ENCODE results near the gene ZSWIM1. TPM values are rescaled to one million over a fixed set of nuclear protein-coding genes. Genes with fewer than 3 reads are reported as not detected.

ZSWIM1 gene
- total and polyA plus RNA-seq, 2 of the 13 experiments (the other 11 are each of a cell fraction or from before 2014, with no cell fraction given): 9.5 to 11.7 TPM

DNA sequence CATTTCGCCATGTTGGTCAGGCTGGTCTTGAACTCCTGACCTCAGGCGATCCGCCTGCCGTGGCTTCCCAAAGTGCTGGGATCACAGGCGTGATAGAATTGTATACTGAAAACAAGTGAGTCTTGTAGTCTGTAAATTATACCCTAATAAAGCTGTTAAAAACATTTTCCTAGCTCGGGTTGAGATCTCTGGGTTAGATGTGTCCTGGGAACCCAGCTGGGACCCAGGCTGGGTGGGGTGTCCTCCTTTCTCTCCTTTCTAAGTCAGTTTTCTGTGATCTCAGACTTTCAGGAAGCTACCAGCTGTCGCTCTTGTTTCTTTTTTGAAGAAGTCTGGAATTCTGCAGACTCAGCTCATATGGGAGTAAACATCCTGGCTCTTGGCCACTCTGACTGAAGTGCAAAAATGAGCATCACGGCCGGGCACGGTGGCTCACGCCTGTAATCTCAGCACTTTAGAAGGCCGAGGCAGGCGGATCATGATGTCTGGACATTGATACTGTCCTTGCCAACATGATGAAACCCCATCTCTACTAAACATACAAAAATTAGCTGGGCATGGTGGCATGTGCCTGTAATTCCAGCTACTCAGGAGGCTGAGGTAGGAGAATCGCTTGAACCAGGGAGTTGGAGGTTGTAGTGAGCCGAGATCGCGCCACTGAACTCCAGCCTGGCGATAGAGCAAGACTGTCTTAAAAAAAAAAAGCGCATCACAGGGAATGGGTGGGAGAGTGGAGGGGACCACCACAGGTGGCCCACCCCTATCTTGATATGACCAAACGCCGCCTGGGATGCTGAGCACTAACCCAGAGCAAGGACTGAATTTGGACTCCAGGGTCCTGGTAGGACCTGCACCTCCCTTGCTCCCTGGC lies 43.6 kb downstream of the ZSWIM1 start (continued):
- TF ChIP-seq, protein P1, sequence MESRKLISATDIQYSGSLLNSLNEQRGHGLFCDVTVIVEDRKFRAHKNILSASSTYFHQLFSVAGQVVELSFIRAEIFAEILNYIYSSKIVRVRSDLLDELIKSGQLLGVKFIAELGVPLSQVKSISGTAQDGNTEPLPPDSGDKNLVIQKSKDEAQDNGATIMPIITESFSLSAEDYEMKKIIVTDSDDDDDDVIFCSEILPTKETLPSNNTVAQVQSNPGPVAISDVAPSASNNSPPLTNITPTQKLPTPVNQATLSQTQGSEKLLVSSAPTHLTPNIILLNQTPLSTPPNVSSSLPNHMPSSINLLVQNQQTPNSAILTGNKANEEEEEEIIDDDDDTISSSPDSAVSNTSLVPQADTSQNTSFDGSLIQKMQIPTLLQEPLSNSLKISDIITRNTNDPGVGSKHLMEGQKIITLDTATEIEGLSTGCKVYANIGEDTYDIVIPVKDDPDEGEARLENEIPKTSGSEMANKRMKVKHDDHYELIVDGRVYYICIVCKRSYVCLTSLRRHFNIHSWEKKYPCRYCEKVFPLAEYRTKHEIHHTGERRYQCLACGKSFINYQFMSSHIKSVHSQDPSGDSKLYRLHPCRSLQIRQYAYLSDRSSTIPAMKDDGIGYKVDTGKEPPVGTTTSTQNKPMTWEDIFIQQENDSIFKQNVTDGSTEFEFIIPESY (CRISPR knock-in tag; IDR thresholded peaks at IDR 0.05): 0 out of 2 replicates have a peak, but pooled peaks have one; percentile 23
- TF ChIP-seq NFKB2 (CRISPR knock-in tag; IDR thresholded peaks at IDR 0.05; ENCODE audit: borderline replicate concordance) (no peak), FOXP4 (CRISPR knock-in tag; IDR thresholded peaks at IDR 0.05) (peak; percentile 27; the same call in 1 of the 2 replicates), ARID2 (CRISPR knock-in tag; IDR thresholded peaks at IDR 0.05; ENCODE audit: borderline replicate concordance) (peak; percentile 40; the same call in 1 of the 2 replicates), ZNF768 (CRISPR knock-in tag; IDR thresholded peaks at IDR 0.05) (no peak), SALL2 (CRISPR knock-in tag; IDR thresholded peaks at IDR 0.05) (0 out of 2 replicates have a peak, but pooled peaks have one; percentile 23), SALL1 (CRISPR knock-in tag; IDR thresholded peaks at IDR 0.05) (peak; percentile 67), MAFG (CRISPR knock-in tag; IDR thresholded peaks at IDR 0.05) (peak; percentile 95), KDM5B (CRISPR knock-in tag; IDR thresholded peaks at IDR 0.05; ENCODE audit: borderline replicate concordance) (peak; percentile 46; the same call in 1 of the 2 replicates), ZNF331 (CRISPR knock-in tag; IDR thresholded peaks at IDR 0.05) (0 out of 2 replicates have a peak, but pooled peaks have one; percentile 29), ZNF670 (CRISPR knock-in tag; IDR thresholded peaks at IDR 0.05; ENCODE audit: borderline replicate concordance) (peak; percentile 57; the same call in 1 of the 2 replicates)
- TF ChIP-seq, protein P2, sequence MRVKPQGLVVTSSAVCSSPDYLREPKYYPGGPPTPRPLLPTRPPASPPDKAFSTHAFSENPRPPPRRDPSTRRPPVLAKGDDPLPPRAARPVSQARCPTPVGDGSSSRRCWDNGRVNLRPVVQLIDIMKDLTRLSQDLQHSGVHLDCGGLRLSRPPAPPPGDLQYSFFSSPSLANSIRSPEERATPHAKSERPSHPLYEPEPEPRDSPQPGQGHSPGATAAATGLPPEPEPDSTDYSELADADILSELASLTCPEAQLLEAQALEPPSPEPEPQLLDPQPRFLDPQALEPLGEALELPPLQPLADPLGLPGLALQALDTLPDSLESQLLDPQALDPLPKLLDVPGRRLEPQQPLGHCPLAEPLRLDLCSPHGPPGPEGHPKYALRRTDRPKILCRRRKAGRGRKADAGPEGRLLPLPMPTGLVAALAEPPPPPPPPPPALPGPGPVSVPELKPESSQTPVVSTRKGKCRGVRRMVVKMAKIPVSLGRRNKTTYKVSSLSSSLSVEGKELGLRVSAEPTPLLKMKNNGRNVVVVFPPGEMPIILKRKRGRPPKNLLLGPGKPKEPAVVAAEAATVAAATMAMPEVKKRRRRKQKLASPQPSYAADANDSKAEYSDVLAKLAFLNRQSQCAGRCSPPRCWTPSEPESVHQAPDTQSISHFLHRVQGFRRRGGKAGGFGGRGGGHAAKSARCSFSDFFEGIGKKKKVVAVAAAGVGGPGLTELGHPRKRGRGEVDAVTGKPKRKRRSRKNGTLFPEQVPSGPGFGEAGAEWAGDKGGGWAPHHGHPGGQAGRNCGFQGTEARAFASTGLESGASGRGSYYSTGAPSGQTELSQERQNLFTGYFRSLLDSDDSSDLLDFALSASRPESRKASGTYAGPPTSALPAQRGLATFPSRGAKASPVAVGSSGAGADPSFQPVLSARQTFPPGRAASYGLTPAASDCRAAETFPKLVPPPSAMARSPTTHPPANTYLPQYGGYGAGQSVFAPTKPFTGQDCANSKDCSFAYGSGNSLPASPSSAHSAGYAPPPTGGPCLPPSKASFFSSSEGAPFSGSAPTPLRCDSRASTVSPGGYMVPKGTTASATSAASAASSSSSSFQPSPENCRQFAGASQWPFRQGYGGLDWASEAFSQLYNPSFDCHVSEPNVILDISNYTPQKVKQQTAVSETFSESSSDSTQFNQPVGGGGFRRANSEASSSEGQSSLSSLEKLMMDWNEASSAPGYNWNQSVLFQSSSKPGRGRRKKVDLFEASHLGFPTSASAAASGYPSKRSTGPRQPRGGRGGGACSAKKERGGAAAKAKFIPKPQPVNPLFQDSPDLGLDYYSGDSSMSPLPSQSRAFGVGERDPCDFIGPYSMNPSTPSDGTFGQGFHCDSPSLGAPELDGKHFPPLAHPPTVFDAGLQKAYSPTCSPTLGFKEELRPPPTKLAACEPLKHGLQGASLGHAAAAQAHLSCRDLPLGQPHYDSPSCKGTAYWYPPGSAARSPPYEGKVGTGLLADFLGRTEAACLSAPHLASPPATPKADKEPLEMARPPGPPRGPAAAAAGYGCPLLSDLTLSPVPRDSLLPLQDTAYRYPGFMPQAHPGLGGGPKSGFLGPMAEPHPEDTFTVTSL (CRISPR knock-in tag; IDR thresholded peaks at IDR 0.05; ENCODE audit: borderline replicate concordance): peak; percentile 51; the same call in 1 of the 2 replicates
- TF ChIP-seq, protein P3, sequence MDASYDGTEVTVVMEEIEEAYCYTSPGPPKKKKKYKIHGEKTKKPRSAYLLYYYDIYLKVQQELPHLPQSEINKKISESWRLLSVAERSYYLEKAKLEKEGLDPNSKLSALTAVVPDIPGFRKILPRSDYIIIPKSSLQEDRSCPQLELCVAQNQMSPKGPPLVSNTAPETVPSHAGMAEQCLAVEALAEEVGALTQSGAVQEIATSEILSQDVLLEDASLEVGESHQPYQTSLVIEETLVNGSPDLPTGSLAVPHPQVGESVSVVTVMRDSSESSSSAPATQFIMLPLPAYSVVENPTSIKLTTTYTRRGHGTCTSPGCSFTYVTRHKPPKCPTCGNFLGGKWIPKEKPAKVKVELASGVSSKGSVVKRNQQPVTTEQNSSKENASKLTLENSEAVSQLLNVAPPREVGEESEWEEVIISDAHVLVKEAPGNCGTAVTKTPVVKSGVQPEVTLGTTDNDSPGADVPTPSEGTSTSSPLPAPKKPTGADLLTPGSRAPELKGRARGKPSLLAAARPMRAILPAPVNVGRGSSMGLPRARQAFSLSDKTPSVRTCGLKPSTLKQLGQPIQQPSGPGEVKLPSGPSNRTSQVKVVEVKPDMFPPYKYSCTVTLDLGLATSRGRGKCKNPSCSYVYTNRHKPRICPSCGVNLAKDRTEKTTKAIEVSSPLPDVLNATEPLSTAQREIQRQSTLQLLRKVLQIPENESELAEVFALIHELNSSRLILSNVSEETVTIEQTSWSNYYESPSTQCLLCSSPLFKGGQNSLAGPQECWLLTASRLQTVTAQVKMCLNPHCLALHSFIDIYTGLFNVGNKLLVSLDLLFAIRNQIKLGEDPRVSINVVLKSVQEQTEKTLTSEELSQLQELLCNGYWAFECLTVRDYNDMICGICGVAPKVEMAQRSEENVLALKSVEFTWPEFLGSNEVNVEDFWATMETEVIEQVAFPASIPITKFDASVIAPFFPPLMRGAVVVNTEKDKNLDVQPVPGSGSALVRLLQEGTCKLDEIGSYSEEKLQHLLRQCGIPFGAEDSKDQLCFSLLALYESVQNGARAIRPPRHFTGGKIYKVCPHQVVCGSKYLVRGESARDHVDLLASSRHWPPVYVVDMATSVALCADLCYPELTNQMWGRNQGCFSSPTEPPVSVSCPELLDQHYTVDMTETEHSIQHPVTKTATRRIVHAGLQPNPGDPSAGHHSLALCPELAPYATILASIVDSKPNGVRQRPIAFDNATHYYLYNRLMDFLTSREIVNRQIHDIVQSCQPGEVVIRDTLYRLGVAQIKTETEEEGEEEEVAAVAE (CRISPR knock-in tag; IDR thresholded peaks at IDR 0.05; ENCODE audit: borderline replicate concordance): 0 out of 2 replicates have a peak, but pooled peaks have one; percentile 13
